H1 (cell line): ENCODE data around the gene NRBF2. TPM values are rescaled to one million over a fixed set of nuclear protein-coding genes. Genes with fewer than 3 reads are reported as not detected.

Source experiments
- CTCF ChIA-PET: fragments of 300-600 bp; sonication (Branson Sonifier 250); formaldehyde crosslinking; loops from one replicate; lab custom pipeline; 2021; ENCODE audit not compliant: partially characterized antibody; lab: Charles Lee
- POLR2A ChIA-PET: fragments of 300-600 bp; sonication (Branson Sonifier 250); formaldehyde crosslinking; loops from one replicate; lab custom pipeline; 2021; ENCODE audit warnings: inconsistent platforms; ENCODE audit not compliant: partially characterized antibody; lab: Charles Lee
- DNase-seq, 2 experiments: peaks; one replicate each; pipeline versions ENCODE4 v3.0.0 to v3.0.0-alpha.2; 2010 to 2022; ENCODE audit warnings: low spot score in 2 of 2, low read depth in 1 of 2, mixed read lengths in 1 of 2
- FAIRE-seq: peaks from 2 replicates; lab custom pipeline; 2011; peaks lifted over from hg19 to GRCh38; lab: Jason Lieb, UNC
- H2AFZ ChIP-seq: 2 replicates; pipeline ENCODE4 v1.8.1; 2012; ENCODE audit warnings: low read length, inconsistent platforms
- H2AK5ac ChIP-seq: 2 replicates; pipeline ENCODE4 v1.6.1; 2013; ENCODE audit warnings: low read depth, low read length
- H2BK120ac ChIP-seq: replicated peaks from 2 replicates; pipeline ENCODE3; 2013; ENCODE audit warnings: low read depth, low read length, inconsistent platforms
- H2BK12ac ChIP-seq: 2 replicates; pipeline ENCODE4 v1.6.1; 2013; ENCODE audit warnings: low read depth, low read length
- H2BK15ac ChIP-seq: 2 replicates; pipeline ENCODE4 v1.6.1; 2013; ENCODE audit warnings: low read length
- H2BK20ac ChIP-seq: 2 replicates; pipeline ENCODE4 v1.6.1; 2013; ENCODE audit warnings: low read length
- H2BK5ac ChIP-seq: 2 replicates; pipeline ENCODE4 v1.6.1; 2013; ENCODE audit warnings: low read depth, low read length
- H3K14ac ChIP-seq: 2 replicates; pipeline ENCODE4 v1.6.1; 2013; ENCODE audit warnings: inconsistent platforms; ENCODE audit not compliant: insufficient read length
- H3K18ac ChIP-seq: 2 replicates; pipeline ENCODE4 v1.6.1; 2013; ENCODE audit warnings: low read length; ENCODE audit errors: extremely low read depth
- H3K23ac ChIP-seq: 2 replicates; pipeline ENCODE4 v1.6.1; 2013; ENCODE audit warnings: inconsistent platforms; ENCODE audit not compliant: insufficient read length
- H3K23me2 ChIP-seq: 2 replicates; pipeline ENCODE4 v1.6.1; 2013; ENCODE audit warnings: low read depth, low read length
- H3K27ac ChIP-seq: 2 replicates; pipeline ENCODE4 v1.6.1; 2011; ENCODE audit warnings: low read depth, low read length, inconsistent platforms
- H3K27me3 ChIP-seq, 4 experiments: replicated peaks in 1 of 4; 1 replicate in 1 of 4; 2 replicates in 3 of 4; pipeline versions ENCODE4 v1.6.1 to v1.8.1; 2011 to 2013; ENCODE audit warnings: low read length in 3 of 4, mild to moderate bottlenecking in 3 of 4, inconsistent platforms in 2 of 4, mixed read lengths in 2 of 4, moderate library complexity in 1 of 4; ENCODE audit not compliant: control insufficient read depth in 3 of 4, insufficient read depth in 3 of 4; ENCODE audit errors: extremely low read depth in 1 of 4
- H3K36me3 ChIP-seq, 4 experiments: 2 replicates each; pipeline versions ENCODE4 v1.6.1 to v1.8.1; 2011 to 2013; ENCODE audit warnings: mild to moderate bottlenecking in 4 of 4, low read length in 3 of 4, moderate library complexity in 2 of 4, control low read depth in 1 of 4, inconsistent platforms in 1 of 4; ENCODE audit not compliant: insufficient read depth in 4 of 4, control insufficient read depth in 2 of 4
- H3K4ac ChIP-seq: replicated peaks from 2 replicates; pipeline ENCODE3; 2013; ENCODE audit warnings: low read length, low read depth, mixed read lengths, inconsistent platforms; ENCODE audit not compliant: insufficient read length
- H3K4me1 ChIP-seq, 4 experiments: replicated peaks in 1 of 4; 1 replicate in 1 of 4; 2 replicates in 3 of 4; pipeline versions ENCODE4 v1.6.1 to v1.8.1; 2011 to 2013; ENCODE audit warnings: low read length in 3 of 4, inconsistent platforms in 2 of 4, mixed read lengths in 1 of 4; ENCODE audit not compliant: insufficient read depth in 4 of 4, control insufficient read depth in 3 of 4
- H3K4me2 ChIP-seq, 2 experiments: 2 replicates each; pipeline versions ENCODE4 v1.6.1 to v1.8.1; 2011 to 2013; ENCODE audit warnings: low read depth in 2 of 2, low read length in 2 of 2, control low read depth in 1 of 2, inconsistent platforms in 1 of 2, mild to moderate bottlenecking in 1 of 2; ENCODE audit not compliant: insufficient read depth in 1 of 2
- H3K4me3 ChIP-seq, 4 experiments: fragments of 200-600, 300-600 bp in 1 of 4; sonication (generic), shearing (Covaris generic), sonication (Bioruptor Twin) in 1 of 4; 2 replicates each; pipeline versions ENCODE4 v1.5.1 to v1.8.1; 2011 to 2016; ENCODE audit warnings: low read length in 4 of 4, low read depth in 3 of 4, control low read depth in 2 of 4, inconsistent platforms in 2 of 4, mild to moderate bottlenecking in 2 of 4, mixed read lengths in 1 of 4, moderate library complexity in 1 of 4; ENCODE audit not compliant: insufficient read depth in 2 of 4; ENCODE audit errors: extremely low read depth in 1 of 4
- H3K56ac ChIP-seq: replicated peaks from 2 replicates; pipeline ENCODE3; 2013; ENCODE audit warnings: low read depth, mild to moderate bottlenecking, mixed read lengths, low read length, inconsistent platforms; ENCODE audit not compliant: insufficient read length
- H3K79me1 ChIP-seq: 2 replicates; pipeline ENCODE4 v1.6.1; 2013; ENCODE audit warnings: low read depth, low read length, control low read depth
- H3K79me2 ChIP-seq, 2 experiments: 2 replicates each; pipeline versions ENCODE4 v1.6.1 to v1.8.1; 2012 to 2013; ENCODE audit warnings: low read length in 2 of 2, mild to moderate bottlenecking in 2 of 2, inconsistent platforms in 1 of 2; ENCODE audit not compliant: insufficient read depth in 2 of 2, control insufficient read depth in 1 of 2
- H3K9ac ChIP-seq, 4 experiments: replicated peaks in 1 of 4; 1 replicate in 1 of 4; 2 replicates in 3 of 4; pipeline versions ENCODE4 v1.6.1 to v1.8.1; 2011 to 2013; ENCODE audit warnings: low read depth in 3 of 4, low read length in 3 of 4, control low read depth in 2 of 4, mild to moderate bottlenecking in 2 of 4, moderate library complexity in 2 of 4, inconsistent platforms in 1 of 4; ENCODE audit errors: extremely low read depth in 1 of 4
- H3K9me3 ChIP-seq, 2 experiments: 2 replicates each; pipeline versions ENCODE4 v1.6.1 to v1.8.1; 2012 to 2013; ENCODE audit warnings: mild to moderate bottlenecking in 2 of 2, moderate library complexity in 2 of 2, control low read depth in 1 of 2, inconsistent platforms in 1 of 2, low read depth in 1 of 2, low read length in 1 of 2, mixed read lengths in 1 of 2; ENCODE audit not compliant: insufficient read depth in 2 of 2
- H4K20me1 ChIP-seq, 2 experiments: replicated peaks in 1 of 2; 2 replicates each; pipeline versions ENCODE3 to v1.8.1; 2011 to 2013; ENCODE audit warnings: inconsistent platforms in 2 of 2, low read length in 2 of 2, mild to moderate bottlenecking in 1 of 2; ENCODE audit not compliant: insufficient read depth in 2 of 2, control insufficient read depth in 1 of 2
- H4K5ac ChIP-seq: 2 replicates; pipeline ENCODE4 v1.6.1; 2013; ENCODE audit warnings: low read length, low read depth, mixed read lengths, inconsistent platforms; ENCODE audit not compliant: insufficient read length
- H4K8ac ChIP-seq: 2 replicates; pipeline ENCODE4 v1.8.0; 2013; ENCODE audit warnings: mild to moderate bottlenecking, moderate library complexity, low read length, inconsistent platforms; ENCODE audit not compliant: insufficient read depth; ENCODE audit errors: extremely low read depth
- H4K91ac ChIP-seq: replicated peaks from 2 replicates; pipeline ENCODE3; 2013; ENCODE audit warnings: low read length, mixed read lengths, inconsistent platforms; ENCODE audit not compliant: insufficient read length
- NRF1 ChIP-seq: IDR thresholded peaks from 2 replicates; pipeline ENCODE4 v1.6.1; 2011; ENCODE audit warnings: mild to moderate bottlenecking, low read depth, low read length, improper control_type of control experiment
- PHF8 ChIP-seq: fragments of 200-600 bp; sonication (generic); conservative IDR thresholded peaks from 2 replicates; pipeline ENCODE4 v1.7.1; 2012; ENCODE audit warnings: low read depth, mild to moderate bottlenecking, inconsistent platforms, low read length, moderate library complexity
- SIX5 ChIP-seq: IDR thresholded peaks from 2 replicates; pipeline ENCODE4 v1.6.1; 2011; ENCODE audit warnings: mild to moderate bottlenecking, low read depth, low read length
- WGBS, 2 experiments: shearing (Covaris generic) in 1 of 2; methylation state at CpG; one replicate each; pipeline versions ENCODE4 v1.1.6 to v1.1.7; 2013 to 2015; ENCODE audit warnings: low lambda C conversion rate in 2 of 2, mixed read lengths in 2 of 2, inconsistent platforms in 1 of 2, low coverage in 1 of 2, missing lambda C conversion rate in 1 of 2; ENCODE audit not compliant: insufficient replicate concordance in 2 of 2, insufficient coverage in 1 of 2, insufficient read length in 1 of 2; ENCODE audit errors: extremely low coverage in 1 of 2, missing lambda C conversion rate in 1 of 2; 5-methylcytosine and 5-hydroxymethylcytosine counted together
- polyA plus RNA-seq, 7 experiments: library from polyadenylated mRNA; depleted of rRNA in 3 of 7; stranded (reverse) in 5 of 7; unstranded in 2 of 7; fragments of >200 nt in 5 of 7; fragments of 200-250 nt in 2 of 7; gene quantifications; 1 replicate in 5 of 7; 2 replicates in 1 of 7; 4 replicates in 1 of 7; pipeline versions ENCODE4 v1.2.1 to v1.2.3, GENCODE V29; 2011 to 2013; ENCODE audit warnings: missing spikeins in 2 of 7, mixed read lengths in 2 of 7
- total RNA-seq: library from RNA; stranded (reverse); fragmentation: NEBNext Ultra II Directional; extraction: Animal tissue kit (Norgen Biotek cat#: 25700); gene quantifications from 2 replicates; pipeline ENCODE4 v1.2.1, GENCODE V29; 2021

Gene NRBF2
- total and polyA plus RNA-seq, 2 of the 8 experiments (the other 6 are each of a cell fraction or from before 2014, with no cell fraction given) = 11.0 to 29.9 TPM

DNA sequence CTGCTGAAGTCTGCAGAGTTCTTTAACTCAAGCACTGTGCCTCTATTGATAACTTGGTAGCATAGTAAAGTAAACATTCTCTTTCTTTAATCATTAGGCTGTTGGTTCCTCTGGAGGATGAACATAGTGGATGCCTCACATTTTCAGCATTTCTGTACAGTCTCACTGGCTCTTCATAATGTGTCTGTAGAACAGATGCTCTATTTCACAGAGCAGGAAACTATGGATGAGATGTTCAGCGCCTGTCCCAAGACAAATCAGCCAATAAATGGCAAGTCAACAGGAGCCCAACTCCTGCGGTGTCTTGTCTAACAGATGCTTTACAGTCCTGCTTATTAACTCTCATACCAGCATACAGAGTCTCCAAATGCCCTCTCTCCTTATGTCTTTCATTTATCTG is 36.5 kb downstream of the NRBF2 start:
- H3K4me1 ChIP-seq = no peaks in the 10 kb centered on the region
- H2BK15ac ChIP-seq = no peak overlapping the region
- H4K20me1 ChIP-seq = peaks cover 0 to 4% of the 10 kb centered on the region in 2 experiments
- H3K23me2 ChIP-seq = no peaks in the 10 kb centered on the region
- no peak for DNase-seq
- H2AK5ac ChIP-seq = no peak overlapping the region
- no peak for TF ChIP-seq PHF8
- no peak for TF ChIP-seq NRF1
- no peak for TF ChIP-seq SIX5
- TF ChIP-seq, all 59 proteins: peak for 0
- Histone ChIP-seq H3K36me3 (peaks cover 7 to 82% (median 44%) of the 10 kb centered on the region in 4 experiments; a peak in 7 of 8 replicates), H2BK5ac (no peak overlapping the region), H3K4me2 (no peak overlapping the region), H3K56ac (no peak overlapping the region), H3K4me3 (no peak overlapping the region), H3K23ac (no peak overlapping the region), H2BK120ac (no peak overlapping the region), H2BK20ac (no peak overlapping the region), H3K18ac (no peak overlapping the region), H3K14ac (no peak overlapping the region), H3K79me1 (no peaks in the 10 kb centered on the region; the same call in 1 of the 2 replicates), H2AFZ (no peak overlapping the region), H3K9ac (no peak overlapping the region), H2BK12ac (no peak overlapping the region), H3K9me3 (no peaks in the 10 kb centered on the region), H4K91ac (no peak overlapping the region), H3K27ac (no peak overlapping the region), H4K8ac (no peak overlapping the region), H3K4ac (no peak overlapping the region), H4K5ac (no peak overlapping the region), H3K79me2 (no peaks in the 10 kb centered on the region), H3K27me3 (no peaks in the 10 kb centered on the region)
- ChIA-PET CTCF (interaction anchor here (1.6 to 2.4 kb wide), 4 partner anchors 19 to 552 kb away, joined by 3 to 5 read pairs (median 4); no protein-coding TSS in a partner anchor), POLR2A (interaction anchor here (0.6 to 1.3 kb wide), 2 partner anchors 460 to 572 kb away, joined by 3 to 4 read pairs; no protein-coding TSS in a partner anchor)
- no peak for FAIRE-seq
- WGBS, 2 experiments = 92% methylated on average over 2 of the region's 2 CpGs; no CpG with 5 or more reads in 1 of the 2 experiments
